ENCODE data around the gene LPAR3.

GRCh38 chr1:84827555-84827954 is 65.5 kb downstream of the LPAR3 start:
- TF ChIP-seq POLR2A (IDR thresholded peaks at IDR 0.05), result no peak
- TF ChIP-seq, protein P1, sequence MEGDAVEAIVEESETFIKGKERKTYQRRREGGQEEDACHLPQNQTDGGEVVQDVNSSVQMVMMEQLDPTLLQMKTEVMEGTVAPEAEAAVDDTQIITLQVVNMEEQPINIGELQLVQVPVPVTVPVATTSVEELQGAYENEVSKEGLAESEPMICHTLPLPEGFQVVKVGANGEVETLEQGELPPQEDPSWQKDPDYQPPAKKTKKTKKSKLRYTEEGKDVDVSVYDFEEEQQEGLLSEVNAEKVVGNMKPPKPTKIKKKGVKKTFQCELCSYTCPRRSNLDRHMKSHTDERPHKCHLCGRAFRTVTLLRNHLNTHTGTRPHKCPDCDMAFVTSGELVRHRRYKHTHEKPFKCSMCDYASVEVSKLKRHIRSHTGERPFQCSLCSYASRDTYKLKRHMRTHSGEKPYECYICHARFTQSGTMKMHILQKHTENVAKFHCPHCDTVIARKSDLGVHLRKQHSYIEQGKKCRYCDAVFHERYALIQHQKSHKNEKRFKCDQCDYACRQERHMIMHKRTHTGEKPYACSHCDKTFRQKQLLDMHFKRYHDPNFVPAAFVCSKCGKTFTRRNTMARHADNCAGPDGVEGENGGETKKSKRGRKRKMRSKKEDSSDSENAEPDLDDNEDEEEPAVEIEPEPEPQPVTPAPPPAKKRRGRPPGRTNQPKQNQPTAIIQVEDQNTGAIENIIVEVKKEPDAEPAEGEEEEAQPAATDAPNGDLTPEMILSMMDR (IDR thresholded peaks at IDR 0.05), result no peak

Measured in Peyer's patch (tissue), 4 donors.